ENCODE measurements around the gene ZNF846. TPM values are rescaled to one million over a fixed set of nuclear protein-coding genes. Genes with fewer than 3 reads are reported as not detected.

ZNF846 gene
- total and polyA plus RNA-seq, 9 of the 15 experiments (the other 6 are each of a cell fraction or from before 2014, with no cell fraction given), result 4.1 to 8.7 (median 7.8) TPM

DNA sequence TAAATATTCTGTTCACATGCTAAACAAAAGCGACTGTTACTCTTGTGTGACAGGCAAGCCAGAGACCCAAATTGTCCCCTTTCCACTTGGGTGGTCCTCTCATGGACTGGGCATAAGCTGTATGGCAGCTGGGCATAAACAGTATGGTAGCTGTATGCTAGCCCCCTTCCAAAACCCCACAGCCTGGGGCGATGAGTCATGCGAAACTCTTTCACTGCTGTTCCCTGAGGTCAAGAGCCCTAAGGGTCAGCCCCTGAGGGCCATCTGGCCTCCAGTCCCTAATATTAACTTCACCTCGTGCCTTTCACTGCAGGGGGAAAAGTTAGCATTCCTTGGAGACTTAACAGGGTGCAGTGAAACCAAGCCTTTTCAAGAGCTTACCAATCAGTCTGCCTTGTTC is 48.0 kb downstream of the ZNF846 start:
- Histone ChIP-seq H3K9ac (ENCODE audit: insufficient read depth in 1 of 2, low read depth in 2 of 2, low read length in 2 of 2) (no peak overlapping the region), H3K27me3 (ENCODE audit: control insufficient read depth in 2 of 2, insufficient read depth in 2 of 2, low read length in 2 of 2) (no peaks in the 10 kb centered on the region), H3K79me2 (ENCODE audit: control insufficient read depth, insufficient read depth, low read length) (no peaks in the 10 kb centered on the region), H3K27ac (ENCODE audit: extremely low read depth, low read depth, low read length) (no peak overlapping the region), H3K4me3 (no peak overlapping the region), H3K4me2 (ENCODE audit: insufficient read depth, low read length) (no peak overlapping the region), H3K9me1 (ENCODE audit: control insufficient read depth, insufficient read depth, low read length) (no peaks in the 10 kb centered on the region), H3K9me3 (replicated peaks; ENCODE audit: control insufficient read depth, insufficient read depth, low read depth, low read length) (no peaks in the 10 kb centered on the region), H4K20me1 (replicated peaks; ENCODE audit: control insufficient read depth, insufficient read depth, low read length) (no peaks in the 10 kb centered on the region), H3K4me1 (replicated peaks in 1 of 2; ENCODE audit: control insufficient read depth in 2 of 2, insufficient read depth in 2 of 2, low read length in 2 of 2) (no peaks in the 10 kb centered on the region; a peak in 1 of 5 replicates), H2AFZ (ENCODE audit: low read depth, low read length) (0 out of 2 replicates have a peak overlapping the region, but pooled peaks have one; percentile 17), H3K36me3 (ENCODE audit: control insufficient read depth, insufficient read depth, low read length) (no peaks in the 10 kb centered on the region)
- FAIRE-seq (no peak), ATAC-seq (no peak), DNase-seq (ENCODE audit: extremely low read depth in 1 of 4, low spot score in 3 of 4) (no peak)
- in situ Hi-C loops (cut with MboI) (no loop called here), intact Hi-C loops (cut with micrococcal nuclease) (no loop called here)
- ChIA-PET CTCF (ENCODE audit: low intra/inter-chr PET ratio) (no interaction called here), POLR2A (no interaction called here)
- TF ChIP-seq SMC3 (conservative IDR thresholded peaks at IDR 0.05; ENCODE audit: insufficient read depth, low read depth, low read length), result no peak
- TF ChIP-seq, protein P1, sequence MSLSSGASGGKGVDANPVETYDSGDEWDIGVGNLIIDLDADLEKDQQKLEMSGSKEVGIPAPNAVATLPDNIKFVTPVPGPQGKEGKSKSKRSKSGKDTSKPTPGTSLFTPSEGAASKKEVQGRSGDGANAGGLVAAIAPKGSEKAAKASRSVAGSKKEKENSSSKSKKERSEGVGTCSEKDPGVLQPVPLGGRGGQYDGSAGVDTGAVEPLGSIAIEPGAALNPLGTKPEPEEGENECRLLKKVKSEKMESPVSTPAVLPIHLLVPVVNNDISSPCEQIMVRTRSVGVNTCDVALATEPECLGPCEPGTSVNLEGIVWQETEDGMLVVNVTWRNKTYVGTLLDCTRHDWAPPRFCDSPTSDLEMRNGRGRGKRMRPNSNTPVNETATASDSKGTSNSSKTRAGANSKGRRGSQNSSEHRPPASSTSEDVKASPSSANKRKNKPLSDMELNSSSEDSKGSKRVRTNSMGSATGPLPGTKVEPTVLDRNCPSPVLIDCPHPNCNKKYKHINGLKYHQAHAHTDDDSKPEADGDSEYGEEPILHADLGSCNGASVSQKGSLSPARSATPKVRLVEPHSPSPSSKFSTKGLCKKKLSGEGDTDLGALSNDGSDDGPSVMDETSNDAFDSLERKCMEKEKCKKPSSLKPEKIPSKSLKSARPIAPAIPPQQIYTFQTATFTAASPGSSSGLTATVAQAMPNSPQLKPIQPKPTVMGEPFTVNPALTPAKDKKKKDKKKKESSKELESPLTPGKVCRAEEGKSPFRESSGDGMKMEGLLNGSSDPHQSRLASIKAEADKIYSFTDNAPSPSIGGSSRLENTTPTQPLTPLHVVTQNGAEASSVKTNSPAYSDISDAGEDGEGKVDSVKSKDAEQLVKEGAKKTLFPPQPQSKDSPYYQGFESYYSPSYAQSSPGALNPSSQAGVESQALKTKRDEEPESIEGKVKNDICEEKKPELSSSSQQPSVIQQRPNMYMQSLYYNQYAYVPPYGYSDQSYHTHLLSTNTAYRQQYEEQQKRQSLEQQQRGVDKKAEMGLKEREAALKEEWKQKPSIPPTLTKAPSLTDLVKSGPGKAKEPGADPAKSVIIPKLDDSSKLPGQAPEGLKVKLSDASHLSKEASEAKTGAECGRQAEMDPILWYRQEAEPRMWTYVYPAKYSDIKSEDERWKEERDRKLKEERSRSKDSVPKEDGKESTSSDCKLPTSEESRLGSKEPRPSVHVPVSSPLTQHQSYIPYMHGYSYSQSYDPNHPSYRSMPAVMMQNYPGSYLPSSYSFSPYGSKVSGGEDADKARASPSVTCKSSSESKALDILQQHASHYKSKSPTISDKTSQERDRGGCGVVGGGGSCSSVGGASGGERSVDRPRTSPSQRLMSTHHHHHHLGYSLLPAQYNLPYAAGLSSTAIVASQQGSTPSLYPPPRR (CRISPR knock-in tag; IDR thresholded peaks at IDR 0.05; ENCODE audit: borderline replicate concordance), result no peak
- peak; percentile 29; the same call in 1 of the 2 replicates for TF ChIP-seq JUND (IDR thresholded peaks at IDR 0.05; ENCODE audit: borderline replicate concordance, low read depth, low read length)
- TF ChIP-seq JUND (tag; IDR thresholded peaks at IDR 0.05; ENCODE audit: borderline replicate concordance, low read depth, low read length), result no peak
- no peak for TF ChIP-seq SPI1 (IDR thresholded peaks at IDR 0.05; ENCODE audit: borderline replicate concordance, low read depth, low read length)
- TF ChIP-seq ETS2 (tag; IDR thresholded peaks at IDR 0.05; ENCODE audit: borderline replicate concordance, poor library complexity, severe bottlenecking), result no peak
- peak; percentile 46 for TF ChIP-seq ATF3 (IDR thresholded peaks at IDR 0.05)
- TF ChIP-seq ATF3 (CRISPR knock-in tag; conservative IDR thresholded peaks at IDR 0.05), result no peak
- no peak for TF ChIP-seq ATF1 (CRISPR knock-in tag; IDR thresholded peaks at IDR 0.05)
- no peak for TF ChIP-seq ATF1 (tag; IDR thresholded peaks at IDR 0.05)
- TF ChIP-seq PPARD (CRISPR knock-in tag; IDR thresholded peaks at IDR 0.05), result no peak
- WGBS (ENCODE audit: insufficient coverage, low coverage, missing lambda C conversion rate), result 11% methylated on average over 4 of the region's 4 CpGs
- BruUV-seq (replicated peaks), result no TSS peak

Measured in K562 (cell line).